ENCODE results near the gene PLCE1.

Gene PLCE1

DNA sequence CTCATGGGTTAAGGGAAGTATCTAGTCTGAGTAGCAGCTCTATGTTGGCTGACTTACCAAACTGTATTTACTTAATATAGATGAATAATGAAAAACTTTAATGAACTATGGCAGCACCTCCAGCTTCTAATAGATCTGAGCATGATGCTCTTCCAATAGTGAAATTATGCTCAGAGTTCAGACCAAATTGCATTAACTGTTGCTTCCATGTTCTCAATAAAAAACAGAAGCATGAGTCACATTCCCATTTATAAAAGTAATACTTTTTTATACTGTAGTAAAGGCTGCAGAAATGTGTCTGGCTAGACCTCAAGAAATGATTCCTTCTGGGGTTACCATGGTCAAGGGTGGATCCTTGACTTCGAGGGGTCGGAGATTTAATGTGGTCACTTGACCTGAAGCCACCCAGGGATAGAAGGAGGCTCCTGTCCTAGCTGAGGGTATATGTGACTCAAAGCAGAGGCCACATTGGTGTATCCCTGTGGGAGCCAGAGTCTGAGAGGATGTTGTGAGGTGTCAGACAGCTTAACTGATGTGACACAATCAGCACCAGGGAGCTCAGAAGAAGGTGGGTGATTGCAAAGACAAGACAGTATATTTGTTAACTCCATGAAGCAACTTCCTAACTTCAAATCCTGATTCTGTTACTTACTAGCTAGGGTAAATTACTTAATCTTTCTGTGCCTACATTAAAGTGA, 19.8 kb upstream of the PLCE1 start:
- Mint-ChIP-seq H3K27me3 (ENCODE audit: low read depth) (no peaks in the 10 kb centered on the region), H3K9me3 (no peaks in the 10 kb centered on the region), H3K4me3 (no peak overlapping the region), H3K27ac (no peak overlapping the region), H3K4me1 (ENCODE audit: low read depth) (no peaks in the 10 kb centered on the region), H3K36me3 (ENCODE audit: low read depth) (no peaks in the 10 kb centered on the region)
- DNase-seq (ENCODE audit: low spot score), result no peak

DNA sequence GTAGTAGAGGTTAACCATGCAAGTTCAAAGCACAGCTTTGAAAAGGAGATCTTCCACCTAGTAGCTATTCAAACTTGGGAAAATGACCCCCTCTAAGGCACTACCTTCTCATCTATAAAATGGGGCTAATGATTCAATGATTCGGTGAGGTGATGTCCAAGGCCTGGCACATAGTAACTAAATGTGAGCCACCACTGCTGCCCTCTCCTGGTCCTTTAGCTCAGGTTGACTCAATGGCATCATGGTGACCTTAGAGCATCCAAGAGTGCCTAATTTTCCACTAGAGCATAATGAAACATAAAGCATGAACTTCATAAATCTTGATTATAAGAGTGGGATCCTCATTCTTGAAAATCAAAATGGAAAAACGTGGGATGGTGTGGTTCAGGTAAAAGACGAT, 16.3 kb upstream of the PLCE1 start:
- no peak for DNase-seq (ENCODE audit: low spot score)
- H3K27ac Mint-ChIP-seq, result no peak overlapping the region
- H3K27me3 Mint-ChIP-seq (ENCODE audit: low read depth), result no peaks in the 10 kb centered on the region
- H3K36me3 Mint-ChIP-seq (ENCODE audit: low read depth), result no peaks in the 10 kb centered on the region
- no peaks in the 10 kb centered on the region for H3K4me1 Mint-ChIP-seq (ENCODE audit: low read depth)
- H3K9me3 Mint-ChIP-seq, result no peaks in the 10 kb centered on the region
- H3K4me3 Mint-ChIP-seq, result no peak overlapping the region

DNA sequence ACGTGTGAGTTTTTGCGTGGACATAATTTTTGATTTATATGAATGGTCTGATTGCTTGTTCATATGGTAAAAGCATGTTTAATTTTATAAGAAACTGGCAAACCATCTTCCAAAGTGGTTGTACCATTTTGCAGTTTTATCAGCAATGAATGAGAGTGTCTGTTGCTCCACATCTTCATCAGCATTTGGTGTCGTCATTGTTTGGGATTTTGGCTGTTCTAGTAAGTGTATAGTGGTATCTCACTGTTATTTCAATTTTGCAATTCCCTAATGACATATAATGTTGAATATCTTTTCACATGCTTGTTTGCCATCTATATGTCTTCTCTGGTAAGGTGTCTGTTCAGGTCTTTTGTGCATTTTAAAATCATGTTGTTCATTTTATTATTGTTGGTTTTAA, 13.2 kb upstream of the PLCE1 start:
- no peaks in the 10 kb centered on the region for H3K4me1 Mint-ChIP-seq (ENCODE audit: low read depth)
- H3K36me3 Mint-ChIP-seq (ENCODE audit: low read depth), result no peaks in the 10 kb centered on the region
- no peaks in the 10 kb centered on the region for H3K27me3 Mint-ChIP-seq (ENCODE audit: low read depth)
- H3K9me3 Mint-ChIP-seq, result no peaks in the 10 kb centered on the region
- no peak overlapping the region for H3K4me3 Mint-ChIP-seq
- H3K27ac Mint-ChIP-seq, result no peak overlapping the region
- DNase-seq (ENCODE audit: low spot score), result no peak

DNA sequence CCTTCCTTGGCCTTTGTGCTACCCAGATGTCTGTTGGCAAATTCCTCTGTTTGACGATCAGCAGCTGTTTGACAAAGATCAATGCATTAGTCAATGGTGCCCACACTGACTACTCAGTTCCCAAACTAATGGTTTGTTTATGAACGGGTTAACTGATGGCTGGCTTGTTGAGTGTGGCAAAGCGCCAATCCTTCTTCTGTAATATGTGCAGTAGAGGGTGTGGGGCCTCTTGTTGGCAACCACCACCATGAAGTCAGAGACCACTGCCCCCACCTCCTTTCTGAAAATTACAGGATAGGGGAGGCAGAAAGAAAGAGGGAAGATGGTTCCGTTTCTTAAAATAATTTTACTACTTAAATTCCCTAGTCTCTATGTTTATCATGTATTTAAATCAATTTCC, 2.6 kb upstream of the PLCE1 start:
- no peak overlapping the region for H3K4me3 Mint-ChIP-seq
- no peaks in the 10 kb centered on the region for H3K9me3 Mint-ChIP-seq
- no peaks in the 10 kb centered on the region for H3K36me3 Mint-ChIP-seq (ENCODE audit: low read depth)
- peaks cover 50% of the 10 kb centered on the region for H3K27me3 Mint-ChIP-seq (ENCODE audit: low read depth)
- H3K27ac Mint-ChIP-seq, result no peak overlapping the region
- no peaks in the 10 kb centered on the region for H3K4me1 Mint-ChIP-seq (ENCODE audit: low read depth)
- no peak for DNase-seq (ENCODE audit: low spot score)

DNA sequence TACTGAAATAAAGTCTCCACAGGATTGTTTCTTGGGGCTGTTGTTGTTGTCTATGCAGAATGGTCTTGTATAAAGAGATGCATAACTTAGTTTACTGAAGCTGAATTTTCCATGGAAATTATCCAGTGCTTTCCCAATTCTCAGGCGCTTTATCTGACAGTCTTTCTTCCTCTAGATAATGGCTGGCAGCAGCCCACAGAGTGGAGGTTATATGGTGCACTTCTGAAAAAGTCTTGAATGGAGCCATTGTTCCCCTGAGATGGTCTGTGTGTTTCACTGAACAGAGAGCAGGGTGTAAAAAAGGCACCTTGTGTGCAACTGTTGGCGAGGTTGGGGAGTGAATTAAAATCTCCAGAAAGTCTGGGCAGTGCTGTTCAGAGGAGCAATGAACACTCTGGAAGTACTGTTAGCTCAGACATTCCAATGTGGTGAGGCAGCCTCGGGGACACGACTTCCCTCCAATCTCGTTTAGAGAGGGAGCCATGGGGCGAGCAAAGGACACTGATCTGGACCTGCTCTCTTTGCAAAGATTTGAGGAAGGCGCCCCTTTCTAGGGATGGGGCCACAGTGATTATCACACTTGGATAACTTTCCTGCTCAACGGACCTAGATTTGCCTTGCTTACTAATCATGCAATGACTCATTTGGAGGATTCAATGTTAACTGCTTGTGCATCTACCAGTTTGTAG, 2.0 kb upstream of the PLCE1 start:
- no peaks in the 10 kb centered on the region for H3K9me3 Mint-ChIP-seq
- no peak for DNase-seq (ENCODE audit: low spot score)
- H3K27me3 Mint-ChIP-seq (ENCODE audit: low read depth), result peaks cover 54% of the 10 kb centered on the region
- H3K4me1 Mint-ChIP-seq (ENCODE audit: low read depth), result no peaks in the 10 kb centered on the region
- no peak overlapping the region for H3K4me3 Mint-ChIP-seq
- no peak overlapping the region for H3K27ac Mint-ChIP-seq
- no peaks in the 10 kb centered on the region for H3K36me3 Mint-ChIP-seq (ENCODE audit: low read depth)

DNA sequence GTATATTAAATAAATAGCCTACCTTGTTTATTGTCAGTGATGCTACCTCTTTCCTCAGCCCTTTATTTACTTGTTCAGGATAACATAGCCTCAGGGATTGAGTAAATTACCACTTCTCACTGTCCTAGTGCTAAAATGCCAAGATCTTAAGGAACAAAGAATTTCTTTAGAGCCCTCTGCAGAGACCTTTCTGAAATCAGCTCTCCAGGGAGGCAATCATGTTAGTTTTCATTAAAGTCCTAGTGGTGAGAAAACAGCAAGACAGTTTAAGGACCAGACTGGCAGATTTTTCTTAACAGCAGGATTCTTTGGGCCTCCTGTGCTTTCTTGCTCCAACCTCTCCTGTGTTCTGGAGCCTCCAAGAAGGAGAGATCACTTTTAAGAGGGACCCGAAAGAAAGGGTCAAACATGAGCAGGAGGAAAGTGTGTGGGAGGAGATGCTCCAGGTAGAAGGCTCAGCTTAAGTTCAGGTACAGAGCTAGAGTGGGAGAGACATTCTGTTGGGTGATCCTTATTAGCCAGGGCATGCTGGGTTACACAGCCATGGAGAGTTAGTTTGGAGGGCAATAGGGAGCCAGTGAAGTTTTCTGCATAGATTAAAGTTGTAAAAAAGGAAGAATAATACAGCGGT, 1.2 kb upstream of the PLCE1 start:
- DNase-seq (ENCODE audit: low spot score), result no peak
- Mint-ChIP-seq H3K4me1 (ENCODE audit: low read depth) (no peaks in the 10 kb centered on the region), H3K27ac (no peak overlapping the region), H3K4me3 (peak overlapping the region; percentile 35), H3K36me3 (ENCODE audit: low read depth) (no peaks in the 10 kb centered on the region), H3K27me3 (ENCODE audit: low read depth) (peaks cover 54% of the 10 kb centered on the region), H3K9me3 (no peaks in the 10 kb centered on the region)

DNA sequence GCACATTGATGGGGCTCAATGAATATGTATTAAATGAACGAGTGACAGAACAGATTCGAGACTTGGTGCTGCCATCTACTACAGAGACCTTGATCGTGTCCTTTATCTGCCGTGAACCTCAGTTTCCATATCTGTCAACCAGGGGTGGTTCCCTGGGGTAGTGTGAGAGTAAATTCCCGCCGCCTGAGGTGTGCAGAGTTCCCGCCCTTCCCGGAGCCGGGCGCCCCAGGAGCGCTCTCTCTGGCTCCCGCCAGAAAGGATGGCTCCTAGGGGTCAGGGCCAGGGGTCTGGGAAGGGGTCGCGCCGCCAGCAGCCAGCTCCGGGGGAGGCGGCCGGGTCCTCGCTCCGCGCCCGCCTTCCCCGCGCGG, 333 bp upstream of the PLCE1 start:
- Mint-ChIP-seq H3K36me3 (ENCODE audit: low read depth) (no peaks in the 10 kb centered on the region), H3K9me3 (no peaks in the 10 kb centered on the region), H3K4me3 (peak overlapping the region; percentile 45), H3K27ac (no peak overlapping the region), H3K4me1 (ENCODE audit: low read depth) (no peaks in the 10 kb centered on the region), H3K27me3 (ENCODE audit: low read depth) (peaks cover 57% of the 10 kb centered on the region)
- no peak for DNase-seq (ENCODE audit: low spot score)

DNA sequence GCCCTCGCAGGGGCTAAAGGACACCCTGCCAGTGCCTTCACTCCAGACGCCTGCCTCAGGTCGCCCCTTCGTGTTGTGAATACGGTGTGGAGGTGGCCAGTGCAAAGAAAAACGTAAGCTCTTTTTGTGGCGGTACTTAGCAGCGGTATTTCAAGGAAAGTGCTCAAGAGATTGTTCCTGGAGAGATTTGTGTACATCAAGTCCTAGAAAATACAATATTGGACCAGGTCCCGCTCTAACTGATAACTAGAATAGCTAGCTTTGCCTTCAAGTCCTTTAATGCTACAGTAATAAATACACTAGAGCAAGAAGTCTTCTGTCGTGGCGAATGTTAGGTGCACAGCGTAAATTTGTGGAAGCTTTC, 689 bp downstream of the PLCE1 start:
- no peaks in the 10 kb centered on the region for H3K4me1 Mint-ChIP-seq (ENCODE audit: low read depth)
- DNase-seq (ENCODE audit: low spot score), result no peak
- H3K27me3 Mint-ChIP-seq (ENCODE audit: low read depth), result peaks cover 60% of the 10 kb centered on the region
- no peaks in the 10 kb centered on the region for H3K36me3 Mint-ChIP-seq (ENCODE audit: low read depth)
- peak overlapping the region; percentile 43 for H3K4me3 Mint-ChIP-seq
- H3K27ac Mint-ChIP-seq, result no peak overlapping the region
- no peaks in the 10 kb centered on the region for H3K9me3 Mint-ChIP-seq

DNA sequence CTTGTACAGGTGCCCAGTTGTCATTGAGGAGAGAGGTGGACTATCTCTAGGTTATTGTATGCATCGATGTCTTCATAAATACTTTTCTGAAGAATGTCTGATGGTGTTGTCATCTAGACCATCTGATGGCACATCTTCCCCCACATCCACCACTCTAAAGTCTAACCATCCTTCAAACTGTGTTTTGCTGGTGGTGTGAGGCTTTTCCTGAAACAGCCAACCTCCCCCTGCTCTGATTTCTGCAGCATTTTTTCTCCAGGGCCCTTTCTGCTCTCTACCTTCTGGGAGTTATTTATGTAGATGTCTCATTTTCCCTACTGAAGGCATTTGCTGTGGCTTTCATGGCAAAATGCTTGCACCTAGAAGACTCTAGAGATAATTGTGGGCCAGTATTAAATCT, 1.5 kb downstream of the PLCE1 start:
- no peak for DNase-seq (ENCODE audit: low spot score)
- Mint-ChIP-seq H3K4me1 (ENCODE audit: low read depth) (no peaks in the 10 kb centered on the region), H3K27ac (no peak overlapping the region), H3K9me3 (no peaks in the 10 kb centered on the region), H3K36me3 (ENCODE audit: low read depth) (no peaks in the 10 kb centered on the region), H3K4me3 (peak overlapping the region; percentile 43), H3K27me3 (ENCODE audit: low read depth) (peaks cover 59% of the 10 kb centered on the region)

DNA sequence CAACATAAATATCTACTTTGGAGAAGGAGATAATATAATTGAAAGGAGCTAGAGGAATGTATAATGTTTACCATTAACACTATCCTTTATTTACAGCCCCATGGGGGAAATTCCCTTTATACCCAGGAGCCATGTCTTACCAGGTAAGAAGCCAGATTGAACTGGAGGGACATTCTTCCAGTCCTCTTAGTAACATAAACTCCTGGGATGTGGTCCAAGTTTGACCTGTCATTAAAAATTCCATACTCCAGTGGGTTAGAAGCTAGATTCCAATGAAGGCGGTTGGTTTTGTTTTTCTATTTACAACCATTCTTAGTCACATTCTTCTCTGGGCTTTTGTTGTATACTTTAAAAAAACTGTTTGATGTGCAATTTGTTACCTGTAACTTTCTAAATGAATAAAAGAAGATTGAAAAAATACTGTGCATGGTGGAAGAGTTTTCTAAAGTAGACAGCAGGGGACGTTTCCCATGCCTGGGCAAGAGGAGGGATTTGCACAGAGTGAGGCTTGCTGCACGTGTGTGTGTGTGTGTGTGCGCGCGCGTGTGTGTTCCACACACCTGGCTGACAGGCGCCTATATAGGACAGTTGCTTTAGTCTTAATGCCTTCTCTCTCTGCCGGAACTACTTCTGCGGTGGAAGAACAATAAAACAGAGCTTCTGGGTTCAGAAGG, 2.0 kb downstream of the PLCE1 start:
- no peaks in the 10 kb centered on the region for H3K36me3 Mint-ChIP-seq (ENCODE audit: low read depth)
- no peak for DNase-seq (ENCODE audit: low spot score)
- H3K4me1 Mint-ChIP-seq (ENCODE audit: low read depth), result no peaks in the 10 kb centered on the region
- H3K27ac Mint-ChIP-seq, result no peak overlapping the region
- H3K9me3 Mint-ChIP-seq, result no peaks in the 10 kb centered on the region
- peaks cover 57% of the 10 kb centered on the region for H3K27me3 Mint-ChIP-seq (ENCODE audit: low read depth)
- no peak overlapping the region for H3K4me3 Mint-ChIP-seq

DNA sequence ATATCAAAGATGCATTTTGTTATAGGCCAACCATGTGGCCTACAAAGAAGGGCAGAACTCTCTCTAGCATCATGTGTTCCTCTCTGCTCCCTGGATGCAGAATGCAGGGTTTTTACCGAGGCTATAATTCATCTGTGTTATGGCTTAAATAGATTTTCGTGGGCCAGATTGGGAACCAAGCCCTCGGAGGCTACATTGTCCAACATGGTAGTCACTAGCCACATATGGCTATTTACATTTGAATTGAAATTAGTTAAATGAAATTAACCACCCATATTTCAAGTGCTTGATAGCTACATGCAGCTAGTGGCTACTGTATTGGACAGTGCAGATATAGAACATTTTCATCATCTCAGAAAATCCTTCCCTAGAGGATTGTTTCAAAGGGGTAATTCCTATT, 2.8 kb downstream of the PLCE1 start:
- H3K4me1 Mint-ChIP-seq (ENCODE audit: low read depth), result no peaks in the 10 kb centered on the region
- H3K27me3 Mint-ChIP-seq (ENCODE audit: low read depth), result peaks cover 52% of the 10 kb centered on the region
- no peak overlapping the region for H3K4me3 Mint-ChIP-seq
- no peak for DNase-seq (ENCODE audit: low spot score)
- no peaks in the 10 kb centered on the region for H3K9me3 Mint-ChIP-seq
- H3K27ac Mint-ChIP-seq, result no peak overlapping the region
- no peaks in the 10 kb centered on the region for H3K36me3 Mint-ChIP-seq (ENCODE audit: low read depth)

DNA sequence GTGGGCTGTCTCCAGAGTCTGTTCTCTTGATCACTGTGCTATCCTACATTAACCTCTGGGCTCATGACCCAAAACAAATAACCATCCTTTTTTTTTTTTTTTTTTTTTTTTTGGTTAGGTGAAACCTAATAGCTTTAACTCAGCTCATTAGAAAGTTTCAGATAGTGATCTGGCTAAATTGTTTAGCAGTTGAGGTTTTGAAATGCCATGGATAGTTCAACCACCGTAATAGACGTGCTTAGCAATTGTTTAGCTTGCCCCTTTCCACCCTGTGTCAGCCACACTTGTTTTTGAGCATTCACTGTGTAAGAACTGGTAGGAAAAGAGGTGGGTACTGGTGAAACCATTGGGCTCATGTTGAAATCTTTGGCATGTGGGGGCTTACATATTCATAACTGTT, 3.8 kb downstream of the PLCE1 start:
- DNase-seq (ENCODE audit: low spot score), result no peak
- Mint-ChIP-seq H3K4me1 (ENCODE audit: low read depth) (no peaks in the 10 kb centered on the region), H3K36me3 (ENCODE audit: low read depth) (no peaks in the 10 kb centered on the region), H3K9me3 (no peaks in the 10 kb centered on the region), H3K27me3 (ENCODE audit: low read depth) (peaks cover 43% of the 10 kb centered on the region), H3K27ac (no peak overlapping the region), H3K4me3 (no peak overlapping the region)

DNA sequence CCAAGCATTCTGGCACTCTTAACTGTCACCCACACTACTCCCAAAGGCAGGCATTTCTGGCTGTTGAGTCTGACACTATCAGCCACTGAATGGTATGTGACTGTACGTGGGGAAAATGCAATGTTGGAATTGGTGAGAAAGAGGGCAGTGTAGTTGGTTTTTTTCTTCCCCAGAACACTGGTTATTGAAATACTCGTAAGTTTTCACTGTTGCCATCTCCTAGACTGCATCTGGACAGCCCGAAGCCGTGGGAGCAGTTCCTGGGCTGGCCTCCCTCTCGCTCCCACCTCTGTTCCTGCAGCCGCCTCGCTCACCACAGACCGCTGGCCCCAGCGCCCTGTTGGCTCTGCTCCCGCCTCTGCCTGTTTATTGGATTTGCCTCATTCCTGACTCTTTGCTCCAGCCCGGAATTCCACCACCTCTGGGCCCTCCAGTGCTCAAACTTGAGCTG, 5.7 kb downstream of the PLCE1 start:
- no peak for DNase-seq (ENCODE audit: low spot score)
- Mint-ChIP-seq H3K4me3 (no peak overlapping the region), H3K36me3 (ENCODE audit: low read depth) (no peaks in the 10 kb centered on the region), H3K9me3 (no peaks in the 10 kb centered on the region), H3K27ac (no peak overlapping the region), H3K27me3 (ENCODE audit: low read depth) (peaks cover 32% of the 10 kb centered on the region), H3K4me1 (ENCODE audit: low read depth) (no peaks in the 10 kb centered on the region)

Data from T-helper 2 cell treated with Interferon-gamma antibody and Interleukin-4, amounts not matched to agents 5 μg/mL and 100 μg/mL, for 36 hours (primary cell).